Natural killer cell (primary cell): ENCODE measurements around the gene PKP4. TPM values are rescaled to one million over a fixed set of nuclear protein-coding genes. Genes with fewer than 3 reads are reported as not detected.
A peak's percentile ranks its signal among the peaks of the same experiment; 100 is the strongest.
"Not testable (repeated sequence)": the region's sequence is repeated elsewhere in the genome, so short reads cannot be mapped to it uniquely, and the experiment has no call there.

Experiments
- ATAC-seq, 3 donors: fragments of 150-1000 bp in 2 of 3; fragments of 200-7000 bp in 1 of 3; cut with Tn5 transposase; 1 replicate in 1 of 3; 2 replicates in 2 of 3; pipeline ENCODE4 v1.10.0; 2021; ENCODE audit warnings: mild to moderate bottlenecking in 2 of 3, moderate library complexity in 2 of 3
- DNase-seq, 2 donors: peaks; one replicate each; pipeline versions ENCODE4 v3.0.0 to v3.0.0-alpha.2; 2013 to 2021; ENCODE audit warnings: mixed read lengths in 1 of 2
- H3K27ac ChIP-seq: one replicate; pipeline ENCODE4 v1.5.1; 2013; ENCODE audit warnings: mild to moderate bottlenecking, low read length
- H3K27me3 ChIP-seq: one replicate; pipeline ENCODE4 v1.6.1; 2013; ENCODE audit warnings: low read length; ENCODE audit not compliant: control insufficient read depth, insufficient read depth
- H3K36me3 ChIP-seq: one replicate; pipeline ENCODE4 v1.6.1; 2013; ENCODE audit warnings: low read length; ENCODE audit not compliant: control insufficient read depth, insufficient read depth
- H3K4me1 ChIP-seq: one replicate; pipeline ENCODE4 v1.6.1; 2013; ENCODE audit warnings: low read length; ENCODE audit not compliant: control insufficient read depth, insufficient read depth
- H3K4me3 ChIP-seq: one replicate; pipeline ENCODE4 v1.5.1; 2013; ENCODE audit warnings: low read length
- H3K9me3 ChIP-seq: one replicate; pipeline ENCODE4 v1.6.1; 2013; ENCODE audit warnings: low read length; ENCODE audit not compliant: control insufficient read depth, insufficient read depth
- H3K27ac Mint-ChIP-seq, 2 donors: one replicate each; pipeline ENCODE4 v1.8.0; 2022; ENCODE audit warnings: mild to moderate bottlenecking in 2 of 2, mixed read lengths in 2 of 2, moderate library complexity in 1 of 2
- H3K27me3 Mint-ChIP-seq, 2 donors: one replicate each; pipeline ENCODE4 v1.8.0; 2022; ENCODE audit warnings: low read depth in 2 of 2, mixed read lengths in 2 of 2
- H3K36me3 Mint-ChIP-seq: one replicate; pipeline ENCODE4 v1.8.0; 2022; ENCODE audit warnings: mixed read lengths
- H3K4me1 Mint-ChIP-seq, 2 donors: one replicate each; pipeline ENCODE4 v1.8.0; 2022; ENCODE audit warnings: mixed read lengths in 2 of 2
- H3K4me3 Mint-ChIP-seq: one replicate; pipeline ENCODE4 v1.8.0; 2022; ENCODE audit warnings: mild to moderate bottlenecking, moderate library complexity, mixed read lengths
- H3K9me3 Mint-ChIP-seq, 2 donors: one replicate each; pipeline ENCODE4 v1.8.0; 2022; ENCODE audit warnings: mixed read lengths in 2 of 2
- CTCF ChIP-seq: fragments of 200-600 bp; IDR thresholded peaks from one replicate; pipeline ENCODE4 v1.8.0; 2022; ENCODE audit warnings: antibody characterized with exemption
- WGBS: methylation state at CpG from one replicate; pipeline ENCODE4 v1.1.7; 2013; ENCODE audit warnings: missing lambda C conversion rate; ENCODE audit not compliant: insufficient coverage; 5-methylcytosine and 5-hydroxymethylcytosine counted together
- intact Hi-C: fragments of 100-400 bp; cut with micrococcal nuclease; formaldehyde crosslinking; loops from one replicate; pipeline ENCODE4 v1.14.2; 2022
- total RNA-seq, 4 donors: library from RNA; stranded (reverse); fragments of 120-200 nt in 1 of 4; gene quantifications; one replicate each; pipeline versions ENCODE4 v1.2.3 to v1.2.4, GENCODE V29; 2013 to 2022

PKP4 gene
- total RNA-seq, 3 donors from 2014 or later (not counting 1 experiment from before 2014, with no cell fraction given), result 5.9 to 8.4 (median 7.2) TPM

- H3K27me3 ChIP-seq, result no peaks in the 10 kb centered on the region
- no peaks in the 10 kb centered on the region for H3K36me3 ChIP-seq
- no peak for DNase-seq
- no peak overlapping the region for H3K27ac ChIP-seq
- 98% methylated on average over 7 of the region's 8 CpGs for WGBS
- H3K9me3 Mint-ChIP-seq, result no peaks in the 10 kb centered on the region
- no peaks in the 10 kb centered on the region for H3K9me3 ChIP-seq
- no peaks in the 10 kb centered on the region for H3K27me3 Mint-ChIP-seq
- no peak overlapping the region for H3K27ac Mint-ChIP-seq
- no peak for ATAC-seq
- H3K4me3 Mint-ChIP-seq, result no peak overlapping the region
- H3K4me1 ChIP-seq, result peaks cover 3% of the 10 kb centered on the region
- no peak for TF ChIP-seq CTCF
- no peak overlapping the region for H3K4me3 ChIP-seq
- peaks cover 9% of the 10 kb centered on the region in 2 donors for H3K4me1 Mint-ChIP-seq
- no peaks in the 10 kb centered on the region for H3K36me3 Mint-ChIP-seq
- intact Hi-C loops, result no loop called here
Observed at GRCh38 chr2:158473719-158474392, 17.1 kb downstream of the PKP4 start.

DNA sequence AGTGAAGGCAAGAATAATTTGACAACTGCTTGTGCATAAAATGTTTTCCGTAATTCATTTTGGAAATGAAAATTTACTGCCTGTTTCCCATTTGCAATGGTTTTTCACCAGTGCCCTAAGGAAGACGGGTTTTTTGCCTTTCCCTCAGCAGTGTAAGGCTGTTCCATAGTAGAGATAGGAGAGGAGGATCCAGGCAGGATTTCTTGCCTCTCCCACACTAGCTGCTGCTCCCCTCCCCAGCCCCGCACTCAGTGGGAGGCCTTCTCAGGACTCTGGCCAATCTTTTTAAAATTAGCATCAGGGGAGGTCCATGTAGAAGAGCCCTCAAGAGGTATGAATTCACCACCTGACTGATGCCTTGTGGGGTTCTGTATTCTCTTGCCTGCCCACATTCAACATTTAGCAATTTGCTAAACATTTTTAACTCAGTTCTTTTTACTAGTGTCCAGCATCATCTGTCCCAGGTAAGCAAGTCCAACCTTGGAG lies 17.8 kb downstream of the PKP4 start:
- H3K4me1 Mint-ChIP-seq, H3K9me3 ChIP-seq, H3K27ac ChIP-seq, H3K4me3 Mint-ChIP-seq, H3K9me3 Mint-ChIP-seq, H3K27ac Mint-ChIP-seq, DNase-seq, H3K4me3 ChIP-seq, H3K27me3 Mint-ChIP-seq, H3K36me3 ChIP-seq, H3K36me3 Mint-ChIP-seq, H3K4me1 ChIP-seq, H3K27me3 ChIP-seq, intact Hi-C loops, ATAC-seq: not testable (repeated sequence)
- 98% methylated on average over 2 of the region's 3 CpGs for WGBS

DNA sequence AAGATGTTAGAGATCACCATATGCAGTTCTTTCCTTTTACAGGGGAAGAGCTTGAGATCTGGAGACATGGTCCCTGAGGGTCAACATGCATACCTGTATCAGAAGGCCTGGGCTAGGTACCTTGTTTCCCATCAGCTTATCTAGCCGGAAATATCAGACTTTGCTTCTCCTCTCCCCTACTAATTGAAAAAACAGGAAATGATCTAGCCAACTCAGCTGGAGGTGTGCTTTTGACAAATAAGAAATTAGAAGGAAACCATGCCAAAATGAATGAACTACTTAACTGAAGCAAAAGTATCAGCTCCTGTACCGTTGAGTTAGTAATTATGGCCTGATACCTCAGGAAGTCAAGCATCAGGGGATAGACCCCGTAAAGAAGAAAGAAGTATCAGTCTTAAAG lies 20.4 kb downstream of the PKP4 start:
- no peak for TF ChIP-seq CTCF
- intact Hi-C loops, result no loop called here
- H3K27me3 ChIP-seq, result no peaks in the 10 kb centered on the region
- Mint-ChIP-seq H3K27ac (peak overlapping the region in 1 of 2 donors; percentile 36), H3K4me3 (no peak overlapping the region), H3K27me3 (no peaks in the 10 kb centered on the region), H3K36me3 (no peaks in the 10 kb centered on the region), H3K4me1 (peaks cover 9% of the 10 kb centered on the region in 2 donors), H3K9me3 (no peaks in the 10 kb centered on the region)
- H3K4me1 ChIP-seq, result peaks cover 3% of the 10 kb centered on the region
- no peaks in the 10 kb centered on the region for H3K9me3 ChIP-seq
- WGBS, result 34% methylated on average over 3 of the region's 3 CpGs
- DNase-seq (peak in 1 of 2 donors; percentile 26), ATAC-seq (no peak)
- H3K27ac ChIP-seq, result no peak overlapping the region
- no peak overlapping the region for H3K4me3 ChIP-seq
- no peaks in the 10 kb centered on the region for H3K36me3 ChIP-seq

GRCh38 chr2:158478237-158478636 lies 21.5 kb downstream of the PKP4 start:
- H3K27ac ChIP-seq, result no peak overlapping the region
- no peak for ATAC-seq
- TF ChIP-seq CTCF, result no peak
- Mint-ChIP-seq H3K4me1 (peaks cover 9% of the 10 kb centered on the region in 2 donors), H3K36me3 (no peaks in the 10 kb centered on the region), H3K9me3 (no peaks in the 10 kb centered on the region), H3K27ac (no peak overlapping the region), H3K27me3 (no peaks in the 10 kb centered on the region), H3K4me3 (no peak overlapping the region)
- intact Hi-C loops, result no loop called here
- no peaks in the 10 kb centered on the region for H3K36me3 ChIP-seq
- no peaks in the 10 kb centered on the region for H3K9me3 ChIP-seq
- DNase-seq, result no peak
- over 99% methylated on average over 5 of the region's 6 CpGs for WGBS
- no peaks in the 10 kb centered on the region for H3K27me3 ChIP-seq
- peaks cover 3% of the 10 kb centered on the region for H3K4me1 ChIP-seq
- no peak overlapping the region for H3K4me3 ChIP-seq
